Nephron (organoid): Measurements from ENCODE around the gene PAK5.

Experiments used
- H3K27ac Mint-ChIP-seq, 3 experiments: 2 replicates each; pipeline ENCODE4 v1.8.0; 2020; ENCODE audit warnings: mixed read lengths in 3 of 3, mild to moderate bottlenecking in 2 of 3, moderate library complexity in 1 of 3
- H3K27me3 Mint-ChIP-seq: 2 replicates; pipeline ENCODE4 v1.8.0; 2021; ENCODE audit warnings: low read depth, mild to moderate bottlenecking, moderate library complexity, mixed read lengths
- H3K36me3 Mint-ChIP-seq: 2 replicates; pipeline ENCODE4 v1.8.0; 2020; ENCODE audit warnings: low read depth, mixed read lengths
- H3K4me1 Mint-ChIP-seq: 2 replicates; pipeline ENCODE4 v1.8.0; 2020; ENCODE audit warnings: mixed read lengths
- H3K4me3 Mint-ChIP-seq, 3 experiments: 2 replicates each; pipeline ENCODE4 v1.8.0; 2020; ENCODE audit warnings: mild to moderate bottlenecking in 3 of 3, mixed read lengths in 3 of 3, moderate library complexity in 2 of 3
- H3K9me3 Mint-ChIP-seq: 2 replicates; pipeline ENCODE4 v1.8.0; 2020; ENCODE audit warnings: mixed read lengths
- TF ChIP-seq, protein P1 (sequence below), 3 experiments: fragments of 200-600 bp; sonication (generic); IDR thresholded peaks; one replicate each; pipeline ENCODE4 v1.5.0; 2021; ENCODE audit warnings: antibody characterized with exemption in 3 of 3; ENCODE audit not compliant: unreplicated experiment in 3 of 3

PAK5 gene

DNA sequence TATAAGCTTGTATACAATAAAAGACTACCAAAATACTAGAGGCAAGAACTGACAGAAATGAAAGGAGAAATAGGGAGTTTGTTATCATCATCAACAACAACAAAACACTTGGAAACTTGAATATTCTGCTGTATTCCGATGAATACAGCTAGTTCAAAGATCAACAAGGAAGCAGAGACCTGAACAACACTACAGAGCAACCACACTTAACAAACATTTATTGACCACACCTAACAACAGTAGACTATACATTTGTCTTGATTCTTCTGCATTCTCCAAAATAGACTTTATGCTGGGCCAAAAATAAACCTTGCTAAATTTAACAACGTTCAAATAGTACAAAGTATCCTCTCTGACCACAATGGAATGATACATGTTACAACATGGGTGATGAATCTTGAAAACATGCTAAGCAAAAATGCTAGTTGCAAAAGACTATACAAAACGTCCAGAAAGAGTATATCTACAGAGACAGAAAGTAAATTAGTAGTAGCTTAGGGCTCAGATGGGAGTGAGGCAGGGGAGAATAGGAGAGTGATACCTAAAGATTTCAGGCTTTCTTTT lies 39.1 kb upstream of the PAK5 start:
- H3K27ac Mint-ChIP-seq: no peak overlapping the region
- peaks cover 4% of the 10 kb centered on the region for H3K27me3 Mint-ChIP-seq
- no peaks in the 10 kb centered on the region for H3K4me1 Mint-ChIP-seq
- no peaks in the 10 kb centered on the region for H3K36me3 Mint-ChIP-seq
- H3K9me3 Mint-ChIP-seq: peaks cover 14% of the 10 kb centered on the region
- no peak overlapping the region for H3K4me3 Mint-ChIP-seq
- TF ChIP-seq, protein P1, sequence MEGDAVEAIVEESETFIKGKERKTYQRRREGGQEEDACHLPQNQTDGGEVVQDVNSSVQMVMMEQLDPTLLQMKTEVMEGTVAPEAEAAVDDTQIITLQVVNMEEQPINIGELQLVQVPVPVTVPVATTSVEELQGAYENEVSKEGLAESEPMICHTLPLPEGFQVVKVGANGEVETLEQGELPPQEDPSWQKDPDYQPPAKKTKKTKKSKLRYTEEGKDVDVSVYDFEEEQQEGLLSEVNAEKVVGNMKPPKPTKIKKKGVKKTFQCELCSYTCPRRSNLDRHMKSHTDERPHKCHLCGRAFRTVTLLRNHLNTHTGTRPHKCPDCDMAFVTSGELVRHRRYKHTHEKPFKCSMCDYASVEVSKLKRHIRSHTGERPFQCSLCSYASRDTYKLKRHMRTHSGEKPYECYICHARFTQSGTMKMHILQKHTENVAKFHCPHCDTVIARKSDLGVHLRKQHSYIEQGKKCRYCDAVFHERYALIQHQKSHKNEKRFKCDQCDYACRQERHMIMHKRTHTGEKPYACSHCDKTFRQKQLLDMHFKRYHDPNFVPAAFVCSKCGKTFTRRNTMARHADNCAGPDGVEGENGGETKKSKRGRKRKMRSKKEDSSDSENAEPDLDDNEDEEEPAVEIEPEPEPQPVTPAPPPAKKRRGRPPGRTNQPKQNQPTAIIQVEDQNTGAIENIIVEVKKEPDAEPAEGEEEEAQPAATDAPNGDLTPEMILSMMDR (IDR thresholded peaks at IDR 0.05; ENCODE audit: unreplicated experiment in 3 of 3): no peak

- no peaks in the 10 kb centered on the region for H3K36me3 Mint-ChIP-seq
- no peak overlapping the region for H3K27ac Mint-ChIP-seq
- TF ChIP-seq, protein P1 (IDR thresholded peaks at IDR 0.05; ENCODE audit: unreplicated experiment in 3 of 3): no peak
- no peaks in the 10 kb centered on the region for H3K9me3 Mint-ChIP-seq
- no peak overlapping the region for H3K4me3 Mint-ChIP-seq
- H3K27me3 Mint-ChIP-seq: peaks cover 16% of the 10 kb centered on the region
- no peaks in the 10 kb centered on the region for H3K4me1 Mint-ChIP-seq
Measured at GRCh38 chr20:9867196-9867980, 28.5 kb upstream of the PAK5 start.

DNA sequence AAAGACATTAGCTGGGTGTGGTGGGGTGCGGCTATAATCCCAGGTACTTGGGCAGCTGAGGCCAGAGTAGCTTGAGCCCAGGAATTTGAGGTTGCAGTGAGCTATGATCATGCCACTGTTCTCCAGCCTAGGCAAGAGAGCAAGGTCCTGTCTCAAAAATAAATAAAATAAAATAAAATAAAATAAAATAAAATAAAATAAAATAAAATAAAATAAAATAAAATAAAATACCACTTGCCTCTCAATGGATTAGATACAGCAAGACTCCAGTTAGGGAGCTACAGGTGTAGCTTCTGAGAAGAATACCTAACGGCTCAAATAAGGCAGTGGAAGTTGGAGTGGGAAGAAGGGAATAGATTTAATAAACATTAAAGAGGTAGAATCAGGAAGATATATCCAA lies 13.7 kb upstream of the PAK5 start:
- Mint-ChIP-seq H3K9me3 (no peaks in the 10 kb centered on the region), H3K27ac (no peak overlapping the region), H3K27me3 (peaks cover 5% of the 10 kb centered on the region), H3K36me3 (no peaks in the 10 kb centered on the region), H3K4me3 (no peak overlapping the region), H3K4me1 (no peaks in the 10 kb centered on the region)
- TF ChIP-seq, protein P1 (IDR thresholded peaks at IDR 0.05; ENCODE audit: unreplicated experiment in 3 of 3): no peak

DNA sequence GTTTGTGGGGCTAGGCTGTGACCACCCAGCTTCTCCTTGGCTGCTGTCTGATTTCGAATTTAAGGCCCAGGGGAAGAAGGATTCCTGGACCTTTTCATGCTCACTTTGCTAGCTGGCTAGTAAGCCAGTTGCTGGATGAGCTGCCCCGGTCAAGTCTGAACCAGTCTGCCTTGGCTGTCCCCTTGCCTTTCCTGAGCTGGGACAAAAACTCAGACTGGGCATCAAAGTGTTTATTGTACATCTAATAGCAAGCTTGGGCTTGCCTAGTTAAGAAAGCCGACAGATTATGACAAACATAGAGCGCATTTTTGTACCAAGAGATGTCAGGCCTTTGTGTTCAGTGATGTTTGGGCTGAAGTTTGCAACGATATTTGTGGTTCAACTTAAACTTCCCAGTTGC lies 750 bp upstream of the PAK5 start:
- Mint-ChIP-seq H3K27ac (no peak overlapping the region), H3K36me3 (no peaks in the 10 kb centered on the region), H3K27me3 (peaks cover 41% of the 10 kb centered on the region), H3K4me1 (no peaks in the 10 kb centered on the region), H3K9me3 (peaks cover 5% of the 10 kb centered on the region), H3K4me3 (peak overlapping the region; percentile 76 to 80 (median 78))
- TF ChIP-seq, protein P1 (IDR thresholded peaks at IDR 0.05; ENCODE audit: unreplicated experiment in 3 of 3): no peak

GRCh38 chr20:9838035-9838377 lies 870 bp downstream of the PAK5 start:
- no peaks in the 10 kb centered on the region for H3K4me1 Mint-ChIP-seq
- H3K36me3 Mint-ChIP-seq: no peaks in the 10 kb centered on the region
- TF ChIP-seq, protein P1 (IDR thresholded peaks at IDR 0.05; ENCODE audit: unreplicated experiment in 3 of 3): no peak

DNA sequence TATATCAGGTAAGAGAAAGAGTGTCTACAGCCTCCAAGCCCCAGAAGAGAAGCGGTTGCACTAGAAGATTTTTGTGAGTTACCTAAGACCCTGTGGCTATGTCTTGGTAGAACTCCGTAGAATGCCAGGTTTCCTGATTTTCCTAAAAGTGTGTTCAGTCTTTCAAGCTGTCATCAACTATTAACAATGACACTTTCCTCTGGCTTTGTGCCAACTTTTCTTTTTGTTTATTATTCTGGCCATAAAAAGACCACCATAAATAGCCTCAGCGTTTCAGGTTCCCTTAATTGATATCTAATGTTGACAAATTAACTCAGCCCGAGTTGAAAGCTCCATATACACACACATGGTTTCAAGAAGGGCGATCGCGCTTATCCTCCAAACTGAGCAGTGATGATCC lies 1.2 kb downstream of the PAK5 start:
- Mint-ChIP-seq H3K4me3 (peak overlapping the region; percentile 76 to 82 (median 80)), H3K36me3 (no peaks in the 10 kb centered on the region), H3K9me3 (peaks cover 5% of the 10 kb centered on the region), H3K27me3 (peaks cover 45% of the 10 kb centered on the region), H3K4me1 (no peaks in the 10 kb centered on the region), H3K27ac (no peak overlapping the region)
- TF ChIP-seq, protein P1 (IDR thresholded peaks at IDR 0.05; ENCODE audit: unreplicated experiment in 3 of 3): no peak

More at GRCh38 chr20:9838035-9838377, 870 bp downstream of the PAK5 start:
- H3K27me3 Mint-ChIP-seq: peaks cover 45% of the 10 kb centered on the region
- H3K27ac Mint-ChIP-seq: no peak overlapping the region
- H3K4me3 Mint-ChIP-seq: peak overlapping the region; percentile 76 to 82 (median 80)
- peaks cover 5% of the 10 kb centered on the region for H3K9me3 Mint-ChIP-seq
